GM21367 (cell line): Measurements from ENCODE around the gene PLD3.
A peak's percentile ranks its signal among the peaks of the same experiment; 100 is the strongest.

Experiments used
- ATAC-seq: cut with Tn5 transposase; IDR thresholded peaks from one replicate; pipeline ENCODE4 v1.9.1; 2021; ENCODE audit not compliant: unreplicated experiment

The PLD3 gene

DNA sequence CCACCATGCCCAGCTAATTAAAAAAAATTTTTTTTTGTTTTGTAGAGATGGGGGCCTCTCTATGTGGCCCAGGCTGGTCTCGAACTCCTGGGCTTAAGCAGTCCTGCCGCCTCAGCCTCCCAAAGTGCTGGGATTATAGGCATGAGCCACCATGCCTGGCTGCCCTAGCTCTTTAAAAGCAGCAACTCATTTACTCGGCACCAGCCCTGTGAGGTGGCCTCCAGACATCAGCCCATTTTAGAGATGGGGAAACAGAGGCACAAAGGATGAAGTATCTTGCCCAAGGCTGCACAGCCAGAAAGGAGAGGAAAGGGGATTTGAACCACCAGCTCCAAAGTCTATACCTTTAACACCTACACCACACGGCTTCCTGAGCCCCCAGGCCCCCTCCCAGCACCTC, 64.4 kb downstream of the PLD3 start:
- no peak for ATAC-seq

DNA sequence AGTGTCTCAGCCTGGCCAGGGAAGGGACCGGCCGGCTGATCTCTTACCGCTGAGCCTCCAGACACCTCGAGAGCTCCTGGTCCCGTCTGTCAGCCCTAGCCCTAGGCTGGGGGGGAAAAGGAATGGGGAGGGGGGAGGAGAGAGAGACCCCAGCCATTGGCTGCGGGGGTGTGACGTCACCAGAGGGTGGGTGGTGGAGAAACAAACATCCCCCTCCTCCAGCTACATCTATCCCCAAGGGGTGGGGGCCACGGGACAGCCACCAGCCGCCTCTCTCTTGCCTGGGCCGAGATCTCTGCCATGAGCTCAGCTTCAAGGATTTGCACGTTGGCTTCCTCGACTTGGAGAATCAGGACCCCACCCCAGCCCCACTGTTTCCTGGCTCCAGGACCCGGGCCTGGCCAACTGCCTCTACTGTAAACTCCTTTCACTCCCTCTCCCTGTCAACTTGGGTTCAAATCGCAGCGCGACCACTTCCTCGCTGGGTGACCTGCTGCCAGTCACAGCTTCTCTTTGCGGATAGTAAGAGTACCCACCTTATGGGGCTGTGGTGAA, 64.9 kb downstream of the PLD3 start, which contains the start of gene PRX:
TSS of gene PRX (minus strand) at position 88 of the 555 bp plus-strand sequence. CDS start 5,446 bp downstream, outside the sequence.
- ATAC-seq, result no peak

DNA sequence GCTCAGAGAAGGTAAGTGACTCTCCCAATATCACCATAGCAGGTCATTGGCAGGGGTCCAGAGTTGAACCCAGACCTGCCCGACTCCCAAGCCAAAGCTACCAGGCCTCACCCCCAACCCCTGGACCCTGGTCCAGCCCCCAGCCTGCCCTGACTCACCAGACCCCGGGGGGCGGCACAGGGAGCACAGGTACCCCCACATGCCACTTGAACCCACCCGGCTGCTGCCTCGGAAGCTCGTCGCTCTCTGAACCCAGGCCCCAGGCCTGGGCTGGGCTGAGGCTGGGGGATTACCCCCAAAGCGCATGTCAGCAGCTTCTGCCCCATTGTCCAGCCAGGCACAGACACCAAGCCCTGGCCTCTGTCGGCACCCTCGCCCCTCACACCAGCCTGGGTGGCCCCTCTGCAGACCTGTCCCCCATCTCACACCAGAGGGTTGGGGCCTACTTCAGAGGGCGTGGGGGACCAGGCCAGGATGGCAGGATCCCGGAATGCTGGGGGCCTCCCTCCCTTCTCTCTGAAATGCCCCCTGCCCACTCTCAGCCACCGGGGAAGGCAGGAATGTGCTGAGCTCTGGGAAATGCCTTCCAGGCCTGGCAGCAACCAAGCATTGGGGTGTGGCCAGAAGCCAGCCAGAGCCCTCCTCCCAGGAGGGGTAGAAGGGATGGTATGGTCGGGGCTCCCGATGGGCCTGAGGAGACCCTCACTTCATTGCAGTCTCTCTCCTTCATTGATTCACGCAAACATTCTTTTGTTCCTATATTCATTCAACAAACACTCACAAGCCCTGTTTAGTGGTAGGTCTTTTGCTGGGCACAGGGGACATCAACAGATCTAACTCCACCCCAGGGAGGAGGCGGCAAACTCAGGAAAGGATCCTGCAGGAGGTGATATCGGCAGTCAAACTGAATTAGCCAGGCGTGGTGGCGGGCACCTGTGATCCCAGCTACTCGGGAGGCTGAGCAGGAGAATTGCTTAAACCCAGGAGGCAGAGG, 66.3 kb downstream of the PLD3 start:
- ATAC-seq, result no peak

DNA sequence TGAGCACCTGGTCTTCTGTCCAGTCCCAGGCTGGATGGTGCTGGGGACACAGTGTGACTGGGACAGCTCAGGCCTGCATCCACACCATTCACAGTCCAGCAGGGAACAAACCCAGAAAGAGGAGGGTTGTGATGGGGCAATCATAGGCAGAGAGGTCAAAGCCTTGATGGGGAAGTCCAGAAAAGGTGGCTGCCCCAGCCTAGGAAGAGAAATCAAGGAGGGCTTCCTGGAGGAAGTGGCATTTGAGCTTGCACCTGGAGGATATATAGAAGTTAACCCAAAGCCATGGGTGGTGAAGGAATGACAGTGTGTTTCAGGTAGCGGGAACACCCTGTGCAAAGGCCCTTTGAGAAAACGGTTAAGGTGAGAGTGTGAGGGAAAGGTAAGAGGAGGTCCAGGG, 67.3 kb downstream of the PLD3 start:
- ATAC-seq, result no peak

DNA sequence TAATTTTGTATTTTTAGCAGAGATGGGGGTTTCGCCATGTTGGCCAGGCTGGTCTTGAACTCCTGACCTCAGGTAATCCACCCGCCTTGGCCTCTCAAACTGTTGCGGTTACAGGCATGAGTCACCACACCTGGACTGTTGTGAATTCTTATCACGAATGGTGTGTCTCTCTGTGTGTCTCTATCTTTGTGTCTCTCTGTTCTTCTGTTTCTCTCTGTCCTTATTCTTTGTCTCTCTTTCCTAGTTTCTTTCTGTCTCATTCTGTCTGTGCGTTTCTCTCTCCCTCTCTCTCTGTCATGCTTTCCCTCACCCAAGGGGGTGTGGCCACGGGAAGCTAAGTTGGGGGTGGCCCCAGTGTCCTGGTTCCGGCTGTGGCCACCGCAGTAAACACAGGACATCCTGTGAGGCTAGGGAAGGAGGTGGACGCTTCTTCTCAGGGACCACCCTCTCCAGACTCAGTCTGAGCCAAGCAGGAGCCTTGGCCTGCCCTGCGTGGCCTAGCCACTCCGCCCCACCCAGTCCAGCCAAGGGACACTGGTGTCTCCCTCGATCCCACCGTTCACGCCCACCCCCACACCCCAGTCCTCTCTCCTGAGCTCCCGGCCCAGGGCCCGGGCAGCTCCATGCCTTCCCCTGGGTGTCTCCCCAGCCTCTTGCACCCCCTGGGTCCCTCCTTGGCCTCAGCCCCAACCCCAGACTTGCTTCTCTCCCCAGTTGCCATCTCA, 68.6 kb downstream of the PLD3 start:
- ATAC-seq, result no peak

DNA sequence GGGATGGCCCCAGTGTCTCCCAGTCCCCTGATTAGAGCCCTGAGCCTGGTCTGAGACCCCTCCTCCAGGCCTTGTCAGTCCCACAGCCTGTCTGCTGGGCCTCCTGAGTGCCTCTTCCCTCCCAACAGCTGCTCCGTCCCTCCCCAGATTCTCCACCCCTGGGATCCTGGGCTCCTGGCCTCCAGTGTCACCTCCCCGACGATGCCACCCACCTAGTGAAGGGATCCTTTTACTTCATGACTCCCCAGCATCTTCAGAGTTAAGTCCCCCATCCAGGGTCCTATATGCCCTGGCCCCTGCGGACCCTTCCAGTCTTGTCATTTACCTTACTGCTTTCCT, 69.1 kb downstream of the PLD3 start:
- no peak for ATAC-seq

DNA sequence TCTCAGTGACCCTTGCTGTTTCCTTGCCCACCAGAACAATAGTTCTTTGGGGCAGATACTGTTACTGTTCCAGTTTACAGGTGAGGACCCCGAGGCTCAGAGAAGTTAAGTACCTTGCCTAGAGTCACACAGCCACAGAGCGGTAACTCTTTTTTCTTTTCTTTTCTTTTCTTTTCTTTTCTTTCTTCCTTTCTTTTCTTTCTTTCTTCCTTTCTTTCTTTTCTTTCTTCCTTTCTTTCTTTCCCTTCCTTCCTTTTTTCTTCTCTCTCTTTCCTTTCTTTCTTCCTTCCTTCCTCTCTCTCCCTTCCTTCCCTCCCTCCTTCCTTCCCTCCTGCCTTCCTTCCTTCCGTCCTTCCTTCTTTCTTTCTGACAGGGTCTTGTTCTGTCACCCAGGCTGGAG, 69.5 kb downstream of the PLD3 start:
- no peak for ATAC-seq

DNA sequence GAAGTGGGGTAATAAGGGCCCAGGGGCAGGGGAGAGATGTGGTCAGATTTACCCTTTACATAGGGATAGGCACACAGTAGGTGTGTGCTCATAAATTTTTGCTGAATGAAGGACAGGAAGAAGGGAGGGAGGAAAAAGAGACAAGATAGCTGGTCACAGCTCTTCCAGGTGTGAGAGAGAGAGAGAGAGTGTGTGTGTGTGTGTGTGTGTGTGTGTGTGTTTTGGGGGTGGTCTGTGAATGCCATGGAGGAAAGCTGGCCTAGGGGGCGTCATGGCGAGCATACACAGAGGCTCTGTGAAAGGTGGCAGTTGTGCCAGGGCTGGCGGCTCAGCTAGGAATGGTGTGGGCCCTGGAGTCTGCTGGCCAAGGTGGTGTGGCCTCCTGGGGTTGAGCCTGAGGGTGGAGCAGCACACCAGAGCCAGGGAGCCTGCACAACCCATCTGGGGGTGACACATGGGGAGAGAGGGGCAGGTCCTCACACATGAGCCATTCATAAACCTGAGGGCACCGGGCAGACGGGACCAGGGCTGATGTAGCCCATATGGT, 70.6 kb downstream of the PLD3 start:
- ATAC-seq, result no peak

DNA sequence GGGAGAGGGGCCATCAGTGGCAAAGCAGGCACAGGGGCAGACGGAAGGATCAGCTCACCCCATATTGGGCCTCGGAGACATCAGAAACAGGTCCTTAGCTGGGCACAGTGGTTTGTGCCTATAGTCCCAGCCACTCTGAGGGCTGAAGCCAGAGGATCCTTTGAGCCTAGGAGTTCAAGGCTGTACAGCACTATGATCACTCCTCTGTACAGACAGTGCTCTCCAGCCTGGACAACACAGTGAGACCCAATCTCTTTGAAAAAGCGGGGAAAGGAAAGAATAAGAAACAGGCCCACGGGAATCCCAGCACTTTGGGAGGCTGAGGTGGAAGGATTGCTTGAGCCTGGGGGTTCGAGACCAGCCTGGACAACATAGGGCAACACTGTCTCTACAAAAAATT, 71.3 kb downstream of the PLD3 start:
- ATAC-seq, result no peak

DNA sequence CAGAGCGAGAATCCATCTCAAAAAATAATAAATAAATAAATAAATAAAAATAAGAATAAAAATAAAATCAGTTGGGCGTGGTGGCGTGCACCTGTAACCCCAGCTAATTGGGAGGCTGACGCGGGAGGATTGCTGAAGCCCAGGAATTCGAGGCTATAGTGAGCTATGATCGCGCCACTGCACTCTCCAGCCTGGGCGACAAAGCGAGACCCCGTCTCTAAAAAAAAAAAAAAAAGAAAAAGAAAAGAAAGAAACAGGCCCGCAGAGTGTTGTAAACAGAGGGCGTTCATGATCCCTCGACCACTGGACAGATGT, 71.9 kb downstream of the PLD3 start:
- no peak for ATAC-seq

DNA sequence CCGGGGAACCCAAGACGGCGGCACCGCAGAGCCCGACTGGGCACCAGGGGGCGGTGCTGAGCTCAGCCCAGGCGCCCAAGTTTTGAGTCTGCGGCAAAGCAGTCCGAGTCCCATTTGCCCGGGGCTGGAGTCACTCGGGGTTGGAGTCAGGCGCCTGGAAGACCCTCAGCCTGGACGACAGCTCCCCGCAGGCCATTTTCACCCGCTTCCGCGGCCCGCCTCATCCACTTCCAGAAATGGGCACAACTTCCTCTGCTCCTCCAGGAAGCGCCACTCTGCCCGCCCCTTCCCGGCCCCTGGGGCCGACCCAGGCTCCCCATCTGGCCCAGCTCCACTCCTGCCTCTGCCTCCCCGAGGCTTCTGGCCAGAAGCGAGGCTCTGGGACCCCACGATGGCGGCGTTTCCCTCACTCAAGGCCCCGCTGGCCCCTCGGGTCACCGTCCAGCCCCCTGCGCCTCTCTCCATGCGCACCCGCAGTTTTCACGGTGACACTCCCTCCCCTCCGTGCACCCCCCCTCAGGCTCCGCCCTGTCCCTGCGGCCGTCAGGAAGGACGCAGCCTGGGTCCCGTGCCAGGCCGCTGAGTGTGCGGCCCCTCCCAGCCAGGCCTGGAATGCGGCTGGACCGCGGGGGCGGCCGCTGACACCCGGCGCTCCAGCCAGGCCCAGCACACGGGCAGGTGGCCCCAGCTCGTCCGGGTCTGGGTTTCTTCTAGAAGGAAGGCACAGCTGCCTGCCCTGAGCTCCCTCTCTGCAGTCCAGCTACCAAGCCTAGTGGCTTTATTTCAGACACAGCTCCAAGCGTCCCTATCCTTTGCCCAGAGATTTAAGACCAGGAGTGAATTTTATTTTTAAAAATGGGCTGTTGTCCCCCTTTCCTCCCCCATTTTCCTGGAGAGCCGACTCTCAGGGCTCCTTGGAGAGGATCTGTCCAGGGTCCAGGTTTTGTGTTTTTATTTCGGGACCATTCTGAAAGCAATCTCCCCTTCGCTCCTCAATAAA, 72.6 kb downstream of the PLD3 start:
- ATAC-seq, result no peak

DNA sequence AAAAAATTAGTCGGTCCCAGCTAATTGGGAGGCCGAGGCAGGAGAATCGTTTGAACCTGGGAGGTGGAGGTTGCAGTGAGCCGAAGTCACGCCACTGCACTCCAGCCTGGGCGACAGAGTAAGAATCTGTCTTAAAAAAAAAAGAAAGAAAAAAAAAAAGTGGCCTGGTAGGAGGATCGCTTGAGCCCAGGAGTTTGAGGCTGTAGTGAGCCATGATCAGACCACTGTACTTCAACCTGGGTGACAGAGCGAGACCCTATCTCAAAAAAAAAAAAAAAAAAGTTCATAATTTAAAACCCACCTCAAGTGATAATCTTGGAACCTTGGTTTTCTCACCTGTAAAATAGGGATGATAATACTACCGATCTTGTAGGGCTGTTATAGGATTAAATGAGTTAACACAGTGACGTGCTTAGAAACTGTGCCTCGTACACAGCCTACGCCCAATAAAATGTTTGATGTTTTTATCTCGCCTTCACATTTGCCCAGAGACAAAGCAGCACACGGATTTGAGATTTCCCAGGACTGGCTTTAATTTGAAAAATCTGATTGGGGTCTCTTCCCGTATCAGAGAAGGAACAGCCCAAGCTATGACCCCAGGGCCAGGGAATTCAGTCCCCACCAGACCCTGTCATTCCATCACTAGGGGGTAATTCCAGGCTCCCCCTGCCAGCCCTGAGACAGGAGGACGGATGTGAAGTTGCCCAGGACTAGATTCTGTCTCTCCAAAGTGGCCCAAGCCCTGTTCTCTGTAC, 73.7 kb downstream of the PLD3 start:
- no peak for ATAC-seq

DNA sequence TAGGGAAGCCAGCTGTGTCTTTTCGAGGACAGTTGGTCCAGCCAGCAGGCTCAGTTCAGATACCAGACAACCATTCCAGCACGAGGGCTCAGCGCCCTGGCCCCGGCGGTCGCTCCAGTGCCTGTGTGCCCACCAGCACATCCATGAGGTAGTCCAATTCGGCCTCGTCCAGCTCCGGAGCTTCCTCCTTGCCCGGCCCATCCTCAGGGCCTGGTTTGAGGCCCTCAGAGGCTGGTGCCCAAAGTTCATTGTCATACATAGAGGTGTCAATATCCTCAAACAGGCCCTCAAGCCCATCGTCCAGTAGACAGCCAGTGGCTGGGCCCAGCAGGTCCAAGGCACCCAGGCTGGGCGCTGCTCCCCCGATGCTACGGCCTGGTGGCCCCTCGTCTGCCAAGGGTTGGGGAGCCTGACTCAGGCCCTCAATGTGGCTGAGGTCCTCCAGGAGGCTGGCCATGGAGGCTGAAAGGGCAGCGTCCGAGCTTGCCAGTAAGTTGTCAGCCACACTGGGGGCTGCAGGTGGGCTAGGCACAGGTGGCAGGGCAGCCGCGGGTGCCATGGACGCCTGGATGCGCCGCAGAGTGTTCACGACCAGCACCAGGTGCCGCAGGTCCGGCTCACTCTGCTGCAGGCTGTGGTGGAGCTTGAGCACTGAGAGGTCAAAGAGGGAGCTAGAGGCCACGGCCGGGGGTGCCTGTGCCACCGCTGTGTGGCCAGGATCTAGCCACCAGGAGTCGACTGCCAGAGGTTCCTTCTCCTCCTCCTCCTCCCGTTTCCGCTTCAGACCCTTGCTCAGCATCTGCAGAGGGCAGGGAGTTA, 74.5 kb downstream of the PLD3 start:
- no peak for ATAC-seq

DNA sequence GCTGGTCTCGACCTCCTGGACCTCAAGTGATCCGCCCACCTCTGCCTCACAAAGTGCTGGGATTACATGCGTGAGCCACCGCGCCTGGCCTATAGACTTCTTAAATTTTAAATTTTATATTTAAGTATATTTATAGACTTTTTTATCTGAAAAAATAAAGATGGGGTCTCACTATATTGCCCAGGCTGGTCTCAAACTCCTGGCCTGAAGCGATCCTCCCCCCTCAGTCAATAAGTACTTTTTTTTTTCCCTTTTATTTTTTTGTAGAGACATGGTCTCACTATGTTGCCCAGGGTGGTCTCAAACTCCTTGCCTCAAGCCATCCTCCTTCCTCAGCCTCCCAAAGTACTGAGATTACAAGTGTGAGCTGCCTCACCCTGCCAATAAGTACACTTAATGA, 75.4 kb downstream of the PLD3 start:
- no peak for ATAC-seq

DNA sequence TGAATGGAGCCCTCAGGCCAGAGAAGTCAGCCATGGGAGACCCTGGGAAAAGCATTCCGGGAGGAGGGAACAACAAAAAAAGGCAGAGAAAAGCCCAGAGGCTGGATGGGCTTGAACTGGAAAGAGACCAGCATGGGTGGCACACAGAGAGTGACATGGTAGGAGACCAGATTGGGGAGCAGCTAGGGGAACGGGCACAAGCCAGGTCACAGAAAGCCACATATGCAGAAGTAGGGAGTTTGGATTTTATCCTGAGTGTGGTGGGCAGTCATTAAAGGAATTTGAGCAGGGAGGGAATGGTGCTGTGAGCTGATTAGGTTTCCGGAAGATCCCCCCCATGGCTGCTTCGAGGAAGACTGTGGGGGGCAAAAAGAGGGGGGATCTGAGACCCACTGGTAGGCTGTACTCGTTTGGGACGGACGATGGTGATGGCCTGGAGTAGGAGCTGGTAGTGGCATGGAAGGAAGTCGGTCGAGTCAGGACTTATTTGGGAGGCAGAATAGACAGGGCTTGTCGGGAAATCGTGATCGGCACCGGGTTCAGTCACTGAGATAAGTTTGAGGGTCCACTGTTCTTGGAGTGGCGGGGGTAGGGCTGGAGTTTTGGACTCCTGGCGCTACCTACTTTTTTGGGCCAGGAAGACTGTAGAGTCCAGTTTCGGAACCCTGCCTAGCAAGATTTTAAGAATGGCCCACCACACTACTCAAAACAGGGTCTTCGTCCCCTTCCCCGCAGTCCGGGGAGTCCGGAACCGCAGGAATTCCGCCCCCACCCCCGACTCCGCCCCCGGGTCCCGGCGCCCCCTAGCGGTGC, 76.3 kb downstream of the PLD3 start:
- ATAC-seq, result no peak

DNA sequence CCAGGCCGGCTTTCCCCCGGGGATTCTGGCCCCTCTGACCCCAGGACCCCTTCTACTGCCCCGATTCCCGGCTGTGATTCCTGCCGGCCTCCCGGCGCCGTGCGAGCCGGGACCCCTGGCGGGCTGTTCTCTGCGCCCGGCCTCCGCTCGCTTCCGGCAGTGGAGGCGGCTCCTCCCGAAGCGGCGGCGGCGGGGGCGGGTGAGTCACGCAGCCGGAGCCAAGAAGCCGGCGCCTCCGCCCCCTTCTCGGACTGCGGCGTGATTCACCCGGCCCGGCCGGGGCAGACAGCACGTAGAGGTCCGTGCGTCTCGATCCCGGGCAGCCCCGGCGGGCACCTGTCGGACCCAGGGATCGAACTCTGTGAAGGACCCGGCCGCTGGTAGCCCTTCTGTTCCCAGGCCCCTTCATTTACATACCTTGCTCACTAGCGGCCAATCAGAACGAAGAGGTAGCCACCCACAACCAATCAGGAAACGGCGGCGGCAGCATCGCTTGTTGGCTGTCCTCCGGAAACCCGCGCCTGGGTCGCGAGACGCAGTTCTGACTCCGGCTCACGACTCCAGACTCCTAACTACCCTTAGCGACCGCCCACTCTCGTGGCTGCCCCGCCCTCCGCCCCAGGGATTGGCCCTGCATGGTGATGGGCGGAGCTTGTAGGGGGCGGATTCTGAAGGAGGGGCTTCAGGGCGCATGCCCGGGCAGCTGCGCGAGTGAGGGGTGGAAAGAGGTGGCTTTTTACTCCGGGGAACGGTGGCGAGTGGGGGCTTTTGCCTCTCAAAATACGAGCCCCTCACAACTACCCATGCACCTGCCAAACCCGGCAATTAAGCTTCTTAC, 77.2 kb downstream of the PLD3 start, which contains the start of gene SERTAD1:
TSS of gene SERTAD1 (minus strand) at position 543 of the 838 bp plus-strand sequence. CDS start 2,446 bp downstream, outside the sequence.
- peak; percentile 66 for ATAC-seq
